ENCODE data around the gene CNTNAP2.

Gene CNTNAP2

GRCh38 chr7:147423875-147424274, 1307.3 kb downstream of the CNTNAP2 start:
- H3K27ac ChIP-seq = no peak overlapping the region
- no peak for TF ChIP-seq CTCF (conservative IDR thresholded peaks at IDR 0.05)

GRCh38 chr7:147428075-147428474, 1311.5 kb downstream of the CNTNAP2 start:
- no peak overlapping the region for H3K27ac ChIP-seq
- TF ChIP-seq CTCF (conservative IDR thresholded peaks at IDR 0.05) = no peak

- H3K27ac ChIP-seq = no peak overlapping the region
- no peak for TF ChIP-seq CTCF (conservative IDR thresholded peaks at IDR 0.05)
Observed at GRCh38 chr7:147429961-147430360, 1313.4 kb downstream of the CNTNAP2 start.

GRCh38 chr7:147432079-147432478, 1315.5 kb downstream of the CNTNAP2 start:
- no peak overlapping the region for H3K27ac ChIP-seq
- TF ChIP-seq CTCF (conservative IDR thresholded peaks at IDR 0.05) = no peak

GRCh38 chr7:147432576-147432975, 1316.0 kb downstream of the CNTNAP2 start:
- TF ChIP-seq CTCF (conservative IDR thresholded peaks at IDR 0.05) = no peak
- no peak overlapping the region for H3K27ac ChIP-seq

DNA sequence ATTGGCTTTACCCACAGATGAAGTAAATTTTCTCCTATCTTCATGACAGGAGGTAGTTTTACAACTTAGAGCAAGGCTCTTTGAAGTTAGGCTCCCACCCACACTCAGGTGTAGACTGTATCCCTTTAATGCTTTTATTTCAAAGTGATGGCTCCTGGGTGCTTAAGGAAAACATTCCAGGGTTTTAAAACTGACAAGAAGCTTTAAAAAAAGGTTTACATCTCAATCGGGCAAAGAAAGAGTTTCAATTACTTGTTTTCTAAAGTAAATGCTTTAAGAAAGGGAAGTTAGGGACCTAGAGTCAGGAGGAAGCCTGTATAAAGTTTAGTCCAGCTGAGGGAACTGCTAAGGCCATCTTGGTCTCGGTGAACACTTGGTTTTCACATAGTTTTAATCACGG, 1320.1 kb downstream of the CNTNAP2 start:
- no peak for TF ChIP-seq CTCF (conservative IDR thresholded peaks at IDR 0.05)
- no peak overlapping the region for H3K27ac ChIP-seq

- H3K27ac ChIP-seq = no peak overlapping the region
- TF ChIP-seq CTCF (conservative IDR thresholded peaks at IDR 0.05) = no peak
Observed at GRCh38 chr7:147438216-147438615, 1321.6 kb downstream of the CNTNAP2 start.

GRCh38 chr7:147443942-147444341, 1327.3 kb downstream of the CNTNAP2 start:
- H3K27ac ChIP-seq = no peak overlapping the region
- TF ChIP-seq CTCF (conservative IDR thresholded peaks at IDR 0.05) = no peak

Data from VCaP (cell line).